SK-N-SH (cell line): Measurements from ENCODE around the gene CHAC1. TPM values are rescaled to one million over a fixed set of nuclear protein-coding genes. Genes with fewer than 3 reads are reported as not detected.
A peak's percentile ranks its signal among the peaks of the same experiment; 100 is the strongest.

ENCODE experiments used
- CTCF ChIA-PET: fragments of 300-600, 350-600 bp; formaldehyde crosslinking; extraction: SDS; loops from one replicate; lab custom pipeline; 2021; lab: Yijun Ruan, JAX
- POLR2A ChIA-PET: fragments of 350-600 bp; sonication (Branson Sonifier 250); formaldehyde crosslinking; extraction: SDS; loops from one replicate; lab custom pipeline; 2020; ENCODE audit warnings: antibody characterized with exemption, inconsistent platforms; lab: Yijun Ruan, JAX
- DNase-seq: peaks from one replicate; pipeline ENCODE4 v3.0.0; 2012
- H2AFZ ChIP-seq: fragments of 200-600 bp; sonication (generic); 2 replicates; pipeline ENCODE4 v1.8.1; 2016; ENCODE audit warnings: antibody characterized with exemption, mild to moderate bottlenecking, low read depth
- H3F3A ChIP-seq: fragments of 200-600 bp; sonication (generic); replicated peaks from 2 replicates; pipeline ENCODE3; 2016; ENCODE audit warnings: antibody characterized with exemption, mild to moderate bottlenecking; ENCODE audit not compliant: insufficient read depth
- H3K27ac ChIP-seq, 2 experiments: fragments of 200-500 bp in 1 of 2; fragments of 200-600 bp in 1 of 2; sonication (Bioruptor generic) in 1 of 2; sonication (generic), shearing (Covaris generic) in 1 of 2; 2 replicates each; pipeline versions ENCODE4 v1.5.1 to v1.6.1; 2014 to 2016; ENCODE audit warnings: low read depth in 2 of 2, inconsistent platforms in 1 of 2, low read length in 1 of 2, mild to moderate bottlenecking in 1 of 2, mixed read lengths in 1 of 2
- H3K27me3 ChIP-seq: fragments of 200-600 bp; sonication (generic), shearing (Covaris generic); 2 replicates; pipeline ENCODE4 v1.6.1; 2016; ENCODE audit warnings: mixed run types; ENCODE audit not compliant: insufficient read depth
- H3K36me3 ChIP-seq, 2 experiments: fragments of 200-500 bp in 1 of 2; fragments of 200-600 bp in 1 of 2; sonication (Bioruptor generic) in 1 of 2; sonication (generic) in 1 of 2; replicated peaks in 1 of 2; 2 replicates each; pipeline versions ENCODE3 to v1.5.1; 2014 to 2016; ENCODE audit warnings: low read length in 1 of 2, mild to moderate bottlenecking in 1 of 2; ENCODE audit not compliant: insufficient read depth in 2 of 2, control insufficient read depth in 1 of 2
- H3K4me1 ChIP-seq, 2 experiments: fragments of 200-500 bp in 1 of 2; fragments of 200-600 bp in 1 of 2; sonication (Bioruptor generic) in 1 of 2; sonication (generic), shearing (Covaris generic) in 1 of 2; 2 replicates each; pipeline versions ENCODE4 v1.5.1 to v1.6.1; 2014 to 2016; ENCODE audit warnings: low read depth in 1 of 2, low read length in 1 of 2, mixed run types in 1 of 2; ENCODE audit not compliant: insufficient read depth in 2 of 2, control insufficient read depth in 1 of 2
- H3K4me2 ChIP-seq: fragments of 200-600 bp; sonication (generic), shearing (Covaris generic); 2 replicates; pipeline ENCODE4 v1.6.1; 2017; ENCODE audit warnings: mixed run types
- H3K4me3 ChIP-seq, 2 experiments: fragments of 200-500 bp in 1 of 2; fragments of 200-600 bp in 1 of 2; sonication (Bioruptor generic) in 1 of 2; sonication (generic), shearing (Covaris generic) in 1 of 2; 2 replicates each; pipeline versions ENCODE4 v1.5.1 to v1.8.1; 2014 to 2016; ENCODE audit warnings: low read depth in 2 of 2, inconsistent platforms in 1 of 2, low read length in 1 of 2, mild to moderate bottlenecking in 1 of 2, mixed read lengths in 1 of 2, moderate library complexity in 1 of 2
- H3K79me2 ChIP-seq: fragments of 200-600 bp; sonication (generic); 2 replicates; pipeline ENCODE4 v1.8.1; 2017; ENCODE audit warnings: mild to moderate bottlenecking; ENCODE audit not compliant: insufficient read depth
- H3K9ac ChIP-seq: fragments of 200-600 bp; sonication (generic); 2 replicates; pipeline ENCODE4 v1.6.1; 2017; ENCODE audit warnings: mixed run types
- H3K9me2 ChIP-seq: fragments of 200-600 bp; sonication (generic); 2 replicates; pipeline ENCODE4 v1.6.1; 2017; ENCODE audit warnings: mixed run types
- H3K9me3 ChIP-seq: fragments of 200-600 bp; sonication (generic); 2 replicates; pipeline ENCODE4 v1.6.1; 2017; ENCODE audit warnings: mixed run types, mild to moderate bottlenecking, moderate library complexity
- H4K20me1 ChIP-seq: fragments of 200-600 bp; sonication (generic); 2 replicates; pipeline ENCODE4 v1.6.1; 2017; ENCODE audit warnings: mild to moderate bottlenecking, mixed run types; ENCODE audit not compliant: insufficient read depth
- CHD2 ChIP-seq: fragments of 150-350 bp; IDR thresholded peaks from 2 replicates; pipeline ENCODE4 v1.6.1; 2018; ENCODE audit warnings: low read length; ENCODE audit not compliant: partially characterized antibody
- EP300 ChIP-seq, 2 experiments: IDR thresholded peaks; 2 replicates each; pipeline versions ENCODE4 v1.4.0 to v1.6.1; 2012; ENCODE audit warnings: borderline replicate concordance in 1 of 2, low read depth in 1 of 2, low read length in 1 of 2
- FOXJ3 ChIP-seq: sonication (generic); formaldehyde crosslinking; IDR thresholded peaks from 2 replicates; pipeline ENCODE4 v1.5.1; 2020; ENCODE audit warnings: mild to moderate bottlenecking, missing genetic modification reagents
- JUND ChIP-seq: IDR thresholded peaks from 2 replicates; pipeline ENCODE4 v1.4.0; 2012
- MXI1 ChIP-seq: IDR thresholded peaks from 2 replicates; pipeline ENCODE4 v1.6.1; 2012; ENCODE audit warnings: mild to moderate bottlenecking, low read depth, low read length, improper control_type of control experiment
- NFIC ChIP-seq: IDR thresholded peaks from 2 replicates; pipeline ENCODE4 v1.4.0; 2012; ENCODE audit warnings: borderline replicate concordance
- POLR2AphosphoS5 ChIP-seq: IDR thresholded peaks from 2 replicates; pipeline ENCODE4 v1.6.1; 2012; ENCODE audit warnings: low read depth, low read length
- RCOR1 ChIP-seq: fragments of 150-350 bp; IDR thresholded peaks from 2 replicates; pipeline ENCODE4 v1.6.1; 2017; ENCODE audit warnings: antibody characterized with exemption, low read length
- RXRA ChIP-seq: IDR thresholded peaks from 2 replicates; pipeline ENCODE4 v1.4.0; 2012; ENCODE audit warnings: low read depth, mild to moderate bottlenecking, borderline replicate concordance
- SIN3A ChIP-seq: IDR thresholded peaks from 2 replicates; pipeline ENCODE4 v1.6.1; 2012; ENCODE audit warnings: low read depth, mild to moderate bottlenecking, low read length, moderate library complexity, borderline replicate concordance
- TAF1 ChIP-seq: IDR thresholded peaks from 2 replicates; pipeline ENCODE4 v1.6.1; 2012; ENCODE audit warnings: low read depth, mild to moderate bottlenecking, low read length, moderate library complexity, borderline replicate concordance
- TCF12 ChIP-seq: IDR thresholded peaks from 2 replicates; pipeline ENCODE4 v1.4.0; 2012
- WGBS: methylation state at CpG from one replicate; pipeline ENCODE4 v1.1.6; 2017; ENCODE audit warnings: low lambda C conversion rate; 5-methylcytosine and 5-hydroxymethylcytosine counted together
- polyA plus RNA-seq, 3 experiments: library from polyadenylated mRNA; depleted of rRNA; stranded (reverse); fragments of >200 nt; gene quantifications; 2 replicates each; pipeline ENCODE4 v1.2.3, GENCODE V29; 2012
- TF ChIP-seq, protein P1 (sequence below): fragments of 150-350 bp; IDR thresholded peaks from 2 replicates; pipeline ENCODE4 v1.6.1; 2017; ENCODE audit warnings: antibody characterized with exemption, low read length, low read depth, borderline replicate concordance
- TF ChIP-seq, protein P2 (sequence below): IDR thresholded peaks from 2 replicates; pipeline ENCODE4; 2012
- TF ChIP-seq, protein P3 (sequence below): IDR thresholded peaks from 2 replicates; pipeline ENCODE4 v1.4.0; 2012; ENCODE audit warnings: low read depth, borderline replicate concordance
- TF ChIP-seq, protein P4 (sequence below): IDR thresholded peaks from 2 replicates; pipeline ENCODE4 v1.4.0; 2012; ENCODE audit warnings: low read depth, borderline replicate concordance
- TF ChIP-seq, protein P5 (sequence below): fragments of 150-350 bp; IDR thresholded peaks from 2 replicates; pipeline ENCODE4 v1.6.1; 2016; ENCODE audit warnings: mild to moderate bottlenecking, low read depth, low read length

CHAC1 gene
- polyA plus RNA-seq, 1 of the 3 experiments (the other 2 are of a cell fraction), result 9.3 TPM

DNA sequence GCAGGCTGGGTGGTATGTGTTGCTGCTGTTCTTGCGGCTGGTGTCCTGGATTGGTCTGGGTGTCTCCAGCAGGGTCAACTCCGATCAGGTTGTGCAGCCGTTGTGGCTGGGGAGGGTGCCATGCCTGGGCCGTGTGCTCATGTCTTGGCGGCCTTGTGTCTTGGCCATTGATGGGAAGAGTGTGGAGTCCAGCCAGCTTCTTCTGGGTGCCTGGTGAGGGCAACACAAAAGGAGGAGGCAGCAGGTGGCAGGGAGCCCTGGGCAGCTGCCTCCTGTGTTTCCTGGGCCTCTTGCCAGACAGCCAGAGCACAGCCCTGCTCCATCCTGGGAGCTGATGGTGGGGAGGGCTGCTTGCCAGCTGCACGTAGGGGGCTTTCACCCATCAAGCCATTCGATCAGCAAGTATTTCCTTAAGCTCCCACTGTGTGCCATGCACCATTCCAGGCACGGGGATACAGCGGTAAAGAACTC, 4.3 kb downstream of the CHAC1 start:
- H3K9ac ChIP-seq, result no peak overlapping the region
- peak overlapping the region in 1 of 2 experiments; percentile 45; a peak in 1 of 4 replicates for H3K27ac ChIP-seq
- no peak overlapping the region for H3K4me2 ChIP-seq
- H4K20me1 ChIP-seq, result peaks cover 21% of the 10 kb centered on the region
- H3K27me3 ChIP-seq, result no peaks in the 10 kb centered on the region
- peaks cover 13 to 46% of the 10 kb centered on the region in 2 experiments; a peak in 3 of 4 replicates for H3K4me1 ChIP-seq
- POLR2A ChIA-PET, result no interaction called here
- no peaks in the 10 kb centered on the region for H3K36me3 ChIP-seq
- H3K4me3 ChIP-seq, result no peak overlapping the region
- TF ChIP-seq TAF1 (no peak), EP300 (IDR thresholded peaks at IDR 0.05; ENCODE audit: borderline replicate concordance in 1 of 2, low read depth in 1 of 2, low read length in 1 of 2) (no peak), RXRA (no peak), POLR2AphosphoS5 (peak; percentile 14; the same call in 1 of the 2 replicates), TCF12 (peak; percentile 47; the same call in 1 of the 2 replicates), SIN3A (no peak), CHD2 (peak; percentile 17)
- H3K9me2 ChIP-seq, result no peaks in the 10 kb centered on the region
- 73% methylated on average over 6 of the region's 9 CpGs for WGBS
- H2AFZ ChIP-seq, result no peak overlapping the region
- H3K9me3 ChIP-seq, result no peaks in the 10 kb centered on the region
- peaks cover 17% of the 10 kb centered on the region for H3K79me2 ChIP-seq
- DNase-seq, result peak; percentile 66
- H3F3A ChIP-seq, result no peaks in the 10 kb centered on the region
- CTCF ChIA-PET, result interaction anchor here (1.4 to 2.4 kb wide), 2 partner anchors 16 to 52 kb away, joined by 4 to 17 read pairs; no protein-coding TSS in a partner anchor

DNA sequence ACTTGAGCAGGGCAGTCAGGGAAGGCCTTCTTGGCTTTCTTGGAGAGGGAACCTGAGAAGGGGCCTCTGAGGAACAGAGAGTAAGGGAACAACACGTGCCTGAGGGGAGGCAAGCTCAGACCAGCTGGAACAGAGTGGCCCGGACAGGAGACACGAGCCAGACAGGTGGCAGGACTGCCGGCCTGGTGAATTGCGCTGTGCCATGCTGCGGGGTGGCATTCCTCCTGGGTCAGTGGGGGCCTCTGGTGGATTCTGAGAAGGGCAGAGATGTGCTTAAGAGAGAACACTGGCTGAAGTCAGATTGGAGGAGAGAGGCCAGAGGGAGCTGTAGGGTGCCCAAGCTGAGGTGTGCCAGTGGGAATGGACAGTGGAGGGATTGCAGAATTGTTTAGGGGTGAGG, 4.9 kb downstream of the CHAC1 start:
- no peak overlapping the region for H3K4me3 ChIP-seq
- ChIA-PET CTCF (interaction anchor here (1.4 to 2.8 kb wide), 3 partner anchors 16 to 54 kb away, joined by 4 to 17 read pairs (median 12); no protein-coding TSS in a partner anchor), POLR2A (no interaction called here)
- no peaks in the 10 kb centered on the region for H3K36me3 ChIP-seq
- 94% methylated on average over 6 of the region's 6 CpGs for WGBS
- TF ChIP-seq MXI1, result no peak
- no peak for TF ChIP-seq NFIC
- no peak for TF ChIP-seq RXRA
- no peak for TF ChIP-seq RCOR1
- TF ChIP-seq CHD2, result no peak
- TF ChIP-seq EP300 (IDR thresholded peaks at IDR 0.05; ENCODE audit: borderline replicate concordance in 1 of 2, low read depth in 1 of 2, low read length in 1 of 2), result no peak
- TF ChIP-seq, protein P1, sequence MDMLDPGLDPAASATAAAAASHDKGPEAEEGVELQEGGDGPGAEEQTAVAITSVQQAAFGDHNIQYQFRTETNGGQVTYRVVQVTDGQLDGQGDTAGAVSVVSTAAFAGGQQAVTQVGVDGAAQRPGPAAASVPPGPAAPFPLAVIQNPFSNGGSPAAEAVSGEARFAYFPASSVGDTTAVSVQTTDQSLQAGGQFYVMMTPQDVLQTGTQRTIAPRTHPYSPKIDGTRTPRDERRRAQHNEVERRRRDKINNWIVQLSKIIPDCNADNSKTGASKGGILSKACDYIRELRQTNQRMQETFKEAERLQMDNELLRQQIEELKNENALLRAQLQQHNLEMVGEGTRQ, result no peak
- TF ChIP-seq, protein P2, sequence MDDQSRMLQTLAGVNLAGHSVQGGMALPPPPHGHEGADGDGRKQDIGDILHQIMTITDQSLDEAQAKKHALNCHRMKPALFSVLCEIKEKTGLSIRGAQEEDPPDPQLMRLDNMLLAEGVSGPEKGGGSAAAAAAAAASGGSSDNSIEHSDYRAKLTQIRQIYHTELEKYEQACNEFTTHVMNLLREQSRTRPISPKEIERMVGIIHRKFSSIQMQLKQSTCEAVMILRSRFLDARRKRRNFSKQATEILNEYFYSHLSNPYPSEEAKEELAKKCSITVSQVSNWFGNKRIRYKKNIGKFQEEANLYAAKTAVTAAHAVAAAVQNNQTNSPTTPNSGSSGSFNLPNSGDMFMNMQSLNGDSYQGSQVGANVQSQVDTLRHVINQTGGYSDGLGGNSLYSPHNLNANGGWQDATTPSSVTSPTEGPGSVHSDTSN, result no peak
- TF ChIP-seq JUND, result no peak
- no peak for TF ChIP-seq FOXJ3 (CRISPR knock-in tag)
- TF ChIP-seq, protein P3, sequence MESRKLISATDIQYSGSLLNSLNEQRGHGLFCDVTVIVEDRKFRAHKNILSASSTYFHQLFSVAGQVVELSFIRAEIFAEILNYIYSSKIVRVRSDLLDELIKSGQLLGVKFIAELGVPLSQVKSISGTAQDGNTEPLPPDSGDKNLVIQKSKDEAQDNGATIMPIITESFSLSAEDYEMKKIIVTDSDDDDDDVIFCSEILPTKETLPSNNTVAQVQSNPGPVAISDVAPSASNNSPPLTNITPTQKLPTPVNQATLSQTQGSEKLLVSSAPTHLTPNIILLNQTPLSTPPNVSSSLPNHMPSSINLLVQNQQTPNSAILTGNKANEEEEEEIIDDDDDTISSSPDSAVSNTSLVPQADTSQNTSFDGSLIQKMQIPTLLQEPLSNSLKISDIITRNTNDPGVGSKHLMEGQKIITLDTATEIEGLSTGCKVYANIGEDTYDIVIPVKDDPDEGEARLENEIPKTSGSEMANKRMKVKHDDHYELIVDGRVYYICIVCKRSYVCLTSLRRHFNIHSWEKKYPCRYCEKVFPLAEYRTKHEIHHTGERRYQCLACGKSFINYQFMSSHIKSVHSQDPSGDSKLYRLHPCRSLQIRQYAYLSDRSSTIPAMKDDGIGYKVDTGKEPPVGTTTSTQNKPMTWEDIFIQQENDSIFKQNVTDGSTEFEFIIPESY, result no peak
- TF ChIP-seq, protein P4, sequence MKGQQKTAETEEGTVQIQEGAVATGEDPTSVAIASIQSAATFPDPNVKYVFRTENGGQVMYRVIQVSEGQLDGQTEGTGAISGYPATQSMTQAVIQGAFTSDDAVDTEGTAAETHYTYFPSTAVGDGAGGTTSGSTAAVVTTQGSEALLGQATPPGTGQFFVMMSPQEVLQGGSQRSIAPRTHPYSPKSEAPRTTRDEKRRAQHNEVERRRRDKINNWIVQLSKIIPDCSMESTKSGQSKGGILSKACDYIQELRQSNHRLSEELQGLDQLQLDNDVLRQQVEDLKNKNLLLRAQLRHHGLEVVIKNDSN, result no peak
- TF ChIP-seq, protein P5, sequence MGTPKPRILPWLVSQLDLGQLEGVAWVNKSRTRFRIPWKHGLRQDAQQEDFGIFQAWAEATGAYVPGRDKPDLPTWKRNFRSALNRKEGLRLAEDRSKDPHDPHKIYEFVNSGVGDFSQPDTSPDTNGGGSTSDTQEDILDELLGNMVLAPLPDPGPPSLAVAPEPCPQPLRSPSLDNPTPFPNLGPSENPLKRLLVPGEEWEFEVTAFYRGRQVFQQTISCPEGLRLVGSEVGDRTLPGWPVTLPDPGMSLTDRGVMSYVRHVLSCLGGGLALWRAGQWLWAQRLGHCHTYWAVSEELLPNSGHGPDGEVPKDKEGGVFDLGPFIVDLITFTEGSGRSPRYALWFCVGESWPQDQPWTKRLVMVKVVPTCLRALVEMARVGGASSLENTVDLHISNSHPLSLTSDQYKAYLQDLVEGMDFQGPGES, result no peak
- no peaks in the 10 kb centered on the region for H3F3A ChIP-seq
- H2AFZ ChIP-seq, result no peak overlapping the region
- no peak overlapping the region for H3K4me2 ChIP-seq
- H3K9ac ChIP-seq, result no peak overlapping the region
- H3K4me1 ChIP-seq, result peaks cover 13 to 44% of the 10 kb centered on the region in 2 experiments; a peak in 3 of 4 replicates
- DNase-seq, result no peak
- no peaks in the 10 kb centered on the region for H3K9me2 ChIP-seq
- peak overlapping the region in 1 of 2 experiments; percentile 45; a peak in 1 of 4 replicates for H3K27ac ChIP-seq
- peaks cover 21% of the 10 kb centered on the region for H4K20me1 ChIP-seq
- H3K9me3 ChIP-seq, result no peaks in the 10 kb centered on the region
- H3K79me2 ChIP-seq, result peaks cover 17% of the 10 kb centered on the region
- no peaks in the 10 kb centered on the region for H3K27me3 ChIP-seq
